D721Med (cell line): ENCODE results near the gene TH.

Source experiments
- DNase-seq: peaks from one replicate; pipeline ENCODE4 v3.0.0; 2011; ENCODE audit warnings: low spot score; ENCODE audit not compliant: insufficient read length
- FAIRE-seq: peaks from 2 replicates; lab custom pipeline; 2011; peaks lifted over from hg19 to GRCh38; lab: Jason Lieb, UNC
- TF ChIP-seq, protein P1 (sequence below): IDR thresholded peaks from 2 replicates; pipeline ENCODE4 v1.5.1; 2012; ENCODE audit warnings: mild to moderate bottlenecking, control low read depth; ENCODE audit not compliant: insufficient read depth; ENCODE audit errors: missing control alignments

The TH gene

DNA sequence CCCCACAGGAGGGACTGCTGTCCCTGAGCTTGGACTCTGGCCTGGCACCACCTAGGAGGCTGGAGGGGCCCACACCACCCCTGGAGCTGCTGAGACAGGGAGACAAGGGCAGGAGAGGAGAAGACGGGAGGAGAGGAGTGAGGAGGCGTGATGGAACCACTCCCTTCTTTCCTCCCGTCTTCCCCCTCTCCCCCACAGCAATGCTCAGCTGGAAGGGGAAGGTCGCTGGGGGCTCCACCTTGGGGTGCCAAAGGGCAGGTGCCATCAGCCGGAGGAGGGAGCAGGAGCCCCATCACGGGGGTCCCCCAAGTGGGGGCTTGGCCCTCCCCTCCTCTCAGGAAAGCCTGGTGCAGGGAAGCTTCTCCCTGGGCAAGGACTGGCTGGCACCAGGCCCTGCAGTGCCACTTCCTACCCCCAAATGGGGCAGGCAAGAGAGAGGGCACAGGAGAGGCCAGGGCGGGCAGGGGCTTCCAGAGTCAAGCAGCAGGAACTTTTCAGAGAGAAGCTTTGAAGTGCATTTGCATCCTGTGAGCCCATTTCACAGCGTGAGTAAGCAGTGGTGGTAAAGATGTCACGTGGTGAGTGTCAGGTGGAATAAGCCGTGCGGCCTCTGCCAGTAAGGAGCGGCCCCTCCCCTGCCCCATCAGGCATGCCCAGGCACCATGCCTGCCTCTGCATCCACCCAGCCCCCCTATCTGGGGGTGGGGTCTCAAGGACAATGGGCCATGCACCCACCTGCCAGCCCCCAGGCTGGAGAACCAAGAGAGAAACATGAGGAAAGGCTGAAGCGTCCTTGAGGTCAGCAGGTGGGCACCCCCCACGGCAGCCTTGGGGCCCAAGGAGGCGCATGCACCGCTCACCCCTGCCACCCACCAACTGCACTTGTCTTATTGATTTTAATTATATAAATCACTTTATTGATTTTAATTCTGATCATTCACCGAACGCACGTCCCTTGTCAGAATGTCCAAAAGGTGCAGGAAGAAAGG lies 37.3 kb downstream of the TH start:
- no peak for FAIRE-seq
- DNase-seq: no peak
- TF ChIP-seq, protein P1, sequence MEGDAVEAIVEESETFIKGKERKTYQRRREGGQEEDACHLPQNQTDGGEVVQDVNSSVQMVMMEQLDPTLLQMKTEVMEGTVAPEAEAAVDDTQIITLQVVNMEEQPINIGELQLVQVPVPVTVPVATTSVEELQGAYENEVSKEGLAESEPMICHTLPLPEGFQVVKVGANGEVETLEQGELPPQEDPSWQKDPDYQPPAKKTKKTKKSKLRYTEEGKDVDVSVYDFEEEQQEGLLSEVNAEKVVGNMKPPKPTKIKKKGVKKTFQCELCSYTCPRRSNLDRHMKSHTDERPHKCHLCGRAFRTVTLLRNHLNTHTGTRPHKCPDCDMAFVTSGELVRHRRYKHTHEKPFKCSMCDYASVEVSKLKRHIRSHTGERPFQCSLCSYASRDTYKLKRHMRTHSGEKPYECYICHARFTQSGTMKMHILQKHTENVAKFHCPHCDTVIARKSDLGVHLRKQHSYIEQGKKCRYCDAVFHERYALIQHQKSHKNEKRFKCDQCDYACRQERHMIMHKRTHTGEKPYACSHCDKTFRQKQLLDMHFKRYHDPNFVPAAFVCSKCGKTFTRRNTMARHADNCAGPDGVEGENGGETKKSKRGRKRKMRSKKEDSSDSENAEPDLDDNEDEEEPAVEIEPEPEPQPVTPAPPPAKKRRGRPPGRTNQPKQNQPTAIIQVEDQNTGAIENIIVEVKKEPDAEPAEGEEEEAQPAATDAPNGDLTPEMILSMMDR: no peak

DNA sequence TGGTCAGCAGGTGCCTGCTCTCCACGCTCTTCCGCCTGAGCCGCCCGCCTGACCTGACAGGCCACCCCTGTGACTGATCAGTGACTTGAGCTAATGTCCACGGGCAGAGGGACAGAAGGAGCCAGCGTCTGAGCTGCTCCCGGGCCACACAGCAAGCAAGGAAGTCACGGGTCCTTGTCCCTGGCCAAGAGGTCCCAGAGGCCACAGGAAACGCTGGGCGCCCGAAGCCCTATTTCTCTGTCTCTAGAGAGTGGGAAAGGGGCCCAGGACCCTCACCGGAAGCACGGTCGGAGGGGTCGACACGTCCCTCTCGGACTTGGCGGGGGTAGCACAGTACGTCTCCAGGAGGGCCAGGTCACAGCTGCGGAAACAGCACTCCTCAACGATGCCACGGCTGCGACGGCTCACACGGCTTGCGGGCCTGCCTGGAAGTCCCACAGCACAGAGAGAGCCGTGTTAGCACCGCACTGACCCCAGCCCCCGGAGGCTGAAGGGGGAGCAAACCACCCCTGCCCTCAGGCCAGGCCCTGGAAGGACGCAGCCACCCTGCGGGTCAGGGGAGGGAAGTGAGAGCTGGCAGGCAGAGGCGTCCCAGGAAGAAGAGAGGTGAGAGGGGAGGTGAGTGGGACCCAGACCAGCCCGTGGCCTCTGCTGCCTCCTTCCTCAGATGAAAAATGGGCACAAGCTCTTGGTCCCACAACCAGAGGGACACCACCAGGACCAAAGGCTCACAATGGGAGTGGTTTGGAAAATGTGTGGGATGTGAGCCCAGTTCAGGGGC lies 38.2 kb downstream of the TH start:
- no peak for FAIRE-seq
- TF ChIP-seq, protein P1: no peak
- no peak for DNase-seq

DNA sequence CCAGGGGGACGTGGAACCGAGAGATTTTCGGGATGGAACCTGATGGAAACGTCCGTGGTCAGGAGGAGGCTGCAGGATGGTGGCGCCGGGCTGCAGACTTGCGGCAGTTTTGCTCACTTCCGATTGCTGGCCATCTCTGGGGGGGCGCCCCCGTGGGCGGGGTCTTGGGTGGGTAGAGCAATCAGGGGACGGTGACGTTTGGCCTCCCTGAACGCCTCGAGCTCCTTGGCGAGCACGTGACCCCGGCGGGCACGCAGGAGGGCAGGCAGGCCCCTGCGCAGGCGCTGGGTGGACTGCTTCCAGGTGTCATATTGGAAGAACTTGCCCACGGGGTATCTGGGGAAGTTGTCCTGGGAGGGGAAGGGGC lies 38.8 kb downstream of the TH start:
- TF ChIP-seq, protein P1: no peak
- FAIRE-seq (no peak), DNase-seq (no peak)

DNA sequence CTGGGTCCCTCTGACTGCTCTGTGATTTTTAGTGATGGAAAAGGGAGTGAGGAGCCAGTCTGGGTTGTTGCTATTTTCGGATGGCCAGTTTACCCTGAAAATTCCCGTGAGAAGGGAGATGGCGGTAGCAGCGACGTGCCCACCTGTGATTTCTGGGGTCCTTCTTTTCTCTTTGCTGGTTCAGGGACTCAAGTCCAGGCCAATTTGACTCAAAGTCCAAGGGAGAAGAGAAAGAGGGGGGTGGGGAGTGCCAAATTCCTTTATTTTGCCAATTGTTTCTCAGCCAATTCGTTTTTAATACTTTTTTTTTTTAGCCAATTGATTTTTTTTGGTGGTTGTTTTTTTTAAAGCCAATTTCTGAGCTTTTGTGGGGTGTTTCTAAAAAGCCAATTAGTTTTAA lies 39.4 kb downstream of the TH start:
- TF ChIP-seq, protein P1: no peak
- DNase-seq (no peak), FAIRE-seq (no peak)

DNA sequence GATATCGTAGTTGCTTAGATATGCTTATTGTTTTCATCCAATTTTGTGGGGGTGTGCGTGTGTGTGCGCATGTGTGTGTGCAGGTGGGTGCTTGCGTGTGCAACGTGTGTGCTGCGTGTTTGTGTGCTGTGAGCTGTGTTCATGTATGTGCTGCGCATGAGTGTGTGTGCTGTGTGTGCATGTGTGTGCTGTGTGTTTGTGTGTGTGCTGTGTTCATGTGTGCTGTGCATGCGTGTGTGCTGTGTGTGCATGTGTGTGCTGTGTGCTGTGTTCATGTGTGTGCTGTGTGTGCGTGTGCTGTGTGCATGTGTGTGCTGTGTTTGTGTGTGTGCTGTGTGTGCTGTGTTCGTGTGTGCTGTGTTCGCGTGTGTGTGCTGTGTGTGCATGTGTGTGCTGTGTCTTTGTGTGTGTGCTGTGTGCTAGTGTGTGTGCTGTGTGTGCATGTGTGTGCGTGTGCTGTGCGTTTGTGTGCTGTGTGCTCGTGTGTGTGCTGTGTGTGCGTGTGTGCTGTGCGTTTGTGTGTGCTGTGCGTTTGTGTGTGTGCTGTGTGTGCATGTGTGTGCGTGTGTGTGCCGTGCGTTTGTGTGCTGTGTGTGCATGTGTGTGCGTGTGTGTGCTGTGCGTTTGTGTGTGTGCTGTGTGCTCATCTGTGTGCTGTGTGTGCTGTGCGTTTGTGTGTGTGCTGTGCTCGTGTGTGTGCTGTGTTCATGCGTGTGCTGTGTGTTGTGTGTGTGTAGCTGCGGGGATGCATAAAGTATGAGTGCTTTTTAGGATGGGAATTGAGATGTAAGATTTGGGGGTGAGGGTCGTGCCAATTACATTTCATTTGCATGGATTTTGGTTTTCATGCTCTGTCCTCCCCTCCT lies 40.0 kb downstream of the TH start:
- FAIRE-seq: no peak
- TF ChIP-seq, protein P1: no peak
- DNase-seq: no peak

DNA sequence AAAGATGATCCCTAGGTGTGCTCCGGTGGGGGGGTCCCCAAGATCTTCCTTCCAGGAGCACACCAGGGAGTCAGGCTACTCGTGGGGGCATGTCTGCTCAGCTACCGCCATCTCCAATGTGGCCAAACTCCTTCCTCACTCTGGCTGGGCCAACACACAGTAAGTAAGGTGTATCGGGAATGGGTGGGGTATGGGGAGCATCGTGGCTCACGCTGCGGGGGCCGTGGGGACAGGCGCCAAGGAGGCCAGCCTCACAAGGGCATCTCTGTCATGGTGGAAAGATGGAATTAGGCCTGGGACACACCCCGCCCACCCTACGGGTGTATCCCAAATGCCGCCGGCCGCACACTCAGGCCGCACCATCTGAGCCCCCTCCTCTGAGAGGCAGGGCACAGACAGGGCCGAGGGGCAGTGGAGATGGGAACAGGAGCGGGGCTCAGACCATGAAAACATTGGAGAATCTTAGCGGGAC lies 40.7 kb downstream of the TH start:
- DNase-seq (no peak), FAIRE-seq (no peak)
- TF ChIP-seq, protein P1: no peak
